Measurements from ENCODE around the gene EIF3L. TPM values are rescaled to one million over a fixed set of nuclear protein-coding genes. Genes with fewer than 3 reads are reported as not detected.

EIF3L gene
- total RNA-seq, 1 experiment from 2014 or later, result 218 TPM

DNA sequence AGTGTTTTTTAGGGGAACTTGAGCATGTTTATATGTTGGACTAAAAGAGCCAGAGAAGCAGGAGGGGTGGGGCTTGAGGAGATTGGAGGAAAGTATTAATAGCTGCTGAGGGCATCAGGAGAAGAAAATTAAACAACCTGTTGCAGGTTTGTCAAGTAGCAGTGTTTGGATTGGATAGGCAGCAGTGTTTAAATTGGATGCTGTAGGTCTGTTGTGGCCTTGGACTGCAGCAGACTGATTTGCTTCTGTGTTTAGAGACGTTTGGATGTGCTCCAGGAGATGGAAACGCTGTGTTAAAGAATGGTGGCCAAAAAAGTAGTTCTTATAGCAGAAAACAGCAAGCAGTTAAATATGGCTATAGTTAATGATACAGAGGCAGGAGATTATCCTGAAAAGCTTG is 5.7 kb downstream of the EIF3L start:
- no peak for ATAC-seq
- DNase-seq, result no peak
- H3K27ac ChIP-seq (ENCODE audit: low read length), result no peak overlapping the region
- no peaks in the 10 kb centered on the region for H3K9me3 ChIP-seq (ENCODE audit: low read length)
- no peak overlapping the region for H3K4me2 ChIP-seq (ENCODE audit: low read length)
- H3K9me2 ChIP-seq (replicated peaks; ENCODE audit: low read length), result no peaks in the 10 kb centered on the region
- ChIA-PET POLR2A (ENCODE audit: unreplicated experiment) (no interaction called here), CTCF (no interaction called here)
- H2AFZ ChIP-seq (ENCODE audit: low read length), result no peak overlapping the region
- no peak for TF ChIP-seq EZH2 (IDR thresholded peaks at IDR 0.05; ENCODE audit: low read length, unreplicated experiment)
- TF ChIP-seq, protein P1, sequence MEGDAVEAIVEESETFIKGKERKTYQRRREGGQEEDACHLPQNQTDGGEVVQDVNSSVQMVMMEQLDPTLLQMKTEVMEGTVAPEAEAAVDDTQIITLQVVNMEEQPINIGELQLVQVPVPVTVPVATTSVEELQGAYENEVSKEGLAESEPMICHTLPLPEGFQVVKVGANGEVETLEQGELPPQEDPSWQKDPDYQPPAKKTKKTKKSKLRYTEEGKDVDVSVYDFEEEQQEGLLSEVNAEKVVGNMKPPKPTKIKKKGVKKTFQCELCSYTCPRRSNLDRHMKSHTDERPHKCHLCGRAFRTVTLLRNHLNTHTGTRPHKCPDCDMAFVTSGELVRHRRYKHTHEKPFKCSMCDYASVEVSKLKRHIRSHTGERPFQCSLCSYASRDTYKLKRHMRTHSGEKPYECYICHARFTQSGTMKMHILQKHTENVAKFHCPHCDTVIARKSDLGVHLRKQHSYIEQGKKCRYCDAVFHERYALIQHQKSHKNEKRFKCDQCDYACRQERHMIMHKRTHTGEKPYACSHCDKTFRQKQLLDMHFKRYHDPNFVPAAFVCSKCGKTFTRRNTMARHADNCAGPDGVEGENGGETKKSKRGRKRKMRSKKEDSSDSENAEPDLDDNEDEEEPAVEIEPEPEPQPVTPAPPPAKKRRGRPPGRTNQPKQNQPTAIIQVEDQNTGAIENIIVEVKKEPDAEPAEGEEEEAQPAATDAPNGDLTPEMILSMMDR (conservative IDR thresholded peaks at IDR 0.05; ENCODE audit: low read depth, low read length), result no peak
- no peak for TF ChIP-seq EZH2phosphoT487 (IDR thresholded peaks at IDR 0.05; ENCODE audit: borderline replicate concordance, low read length)
- H3F3A ChIP-seq (ENCODE audit: low read length, unreplicated experiment), result peaks cover 3% of the 10 kb centered on the region
- no peaks in the 10 kb centered on the region for H3K27me3 ChIP-seq (ENCODE audit: low read length)
- no peak overlapping the region for H3K4me3 ChIP-seq (ENCODE audit: low read length)
- intact Hi-C loops (cut with micrococcal nuclease), result no loop called here
- H3K36me3 ChIP-seq (ENCODE audit: low read depth, low read length), result peaks cover 47% of the 10 kb centered on the region
- no peak overlapping the region for H3K9ac ChIP-seq (ENCODE audit: low read length)
- H3K4me1 ChIP-seq (ENCODE audit: insufficient read depth, low read length), result 0 out of 2 replicates have a peak, but pooled peaks cover 9% of the 10 kb centered on the region
- peaks cover 54% of the 10 kb centered on the region for H3K79me2 ChIP-seq (ENCODE audit: low read length)
- H4K20me1 ChIP-seq (ENCODE audit: low read length), result peaks cover 1% of the 10 kb centered on the region; the same call in 1 of the 2 replicates
- no TSS peak for BruUV-seq (replicated peaks)

DNA sequence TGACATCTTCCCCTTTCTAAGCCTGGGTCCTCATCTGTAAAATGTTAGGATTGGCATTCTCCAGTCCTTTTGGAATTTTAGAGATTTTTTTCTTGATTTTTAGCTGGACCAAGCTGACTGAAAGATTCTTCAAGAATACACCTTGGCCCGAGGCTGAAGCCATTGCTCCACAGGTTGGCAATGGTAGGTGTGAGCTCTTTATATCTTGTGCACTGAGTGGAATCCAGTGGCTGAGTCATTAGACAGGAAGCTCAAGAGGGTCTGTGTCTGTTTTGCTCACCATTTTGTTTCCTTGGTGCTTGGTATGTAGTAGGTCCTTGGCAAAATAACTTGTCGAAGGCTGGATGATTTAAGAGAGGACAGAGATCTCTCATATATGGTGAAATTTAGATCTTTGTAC is 6.2 kb downstream of the EIF3L start:
- ChIA-PET CTCF (no interaction called here), POLR2A (ENCODE audit: unreplicated experiment) (no interaction called here)
- BruUV-seq (replicated peaks), result no TSS peak
- H4K20me1 ChIP-seq (ENCODE audit: low read length), result no peaks in the 10 kb centered on the region
- no peaks in the 10 kb centered on the region for H3K27me3 ChIP-seq (ENCODE audit: low read length)
- no peak overlapping the region for H3K4me3 ChIP-seq (ENCODE audit: low read length)
- H3K36me3 ChIP-seq (ENCODE audit: low read depth, low read length), result peaks cover 50% of the 10 kb centered on the region
- H3K9me2 ChIP-seq (replicated peaks; ENCODE audit: low read length), result no peaks in the 10 kb centered on the region
- no peak overlapping the region for H3K9ac ChIP-seq (ENCODE audit: low read length)
- DNase-seq (no peak), ATAC-seq (no peak; the same call in 1 of the 2 replicates)
- peaks cover 49% of the 10 kb centered on the region for H3K79me2 ChIP-seq (ENCODE audit: low read length)
- no peak overlapping the region for H2AFZ ChIP-seq (ENCODE audit: low read length)
- H3F3A ChIP-seq (ENCODE audit: low read length, unreplicated experiment), result peaks cover 3% of the 10 kb centered on the region
- no peak overlapping the region for H3K27ac ChIP-seq (ENCODE audit: low read length)
- intact Hi-C loops (cut with micrococcal nuclease), result no loop called here
- TF ChIP-seq, protein P1 (conservative IDR thresholded peaks at IDR 0.05; ENCODE audit: low read depth, low read length), result no peak
- TF ChIP-seq EZH2 (IDR thresholded peaks at IDR 0.05; ENCODE audit: low read length, unreplicated experiment) (no peak), EZH2phosphoT487 (IDR thresholded peaks at IDR 0.05; ENCODE audit: borderline replicate concordance, low read length) (no peak)
- no peaks in the 10 kb centered on the region for H3K9me3 ChIP-seq (ENCODE audit: low read length)
- no peak overlapping the region for H3K4me2 ChIP-seq (ENCODE audit: low read length)
- 0 out of 2 replicates have a peak, but pooled peaks cover 5% of the 10 kb centered on the region for H3K4me1 ChIP-seq (ENCODE audit: insufficient read depth, low read length)

GRCh38 chr22:37860796-37861421 is 11.7 kb downstream of the EIF3L start:
- POLR2A ChIA-PET (ENCODE audit: unreplicated experiment), result no interaction called here
- Histone ChIP-seq H3K36me3 (ENCODE audit: low read depth, low read length) (peaks cover 50% of the 10 kb centered on the region), H3K27ac (ENCODE audit: low read length) (no peak overlapping the region), H3K9me3 (ENCODE audit: low read length) (no peaks in the 10 kb centered on the region), H3K27me3 (ENCODE audit: low read length) (no peaks in the 10 kb centered on the region), H3K9ac (ENCODE audit: low read length) (no peak overlapping the region), H2AFZ (ENCODE audit: low read length) (no peak overlapping the region), H3F3A (ENCODE audit: low read length, unreplicated experiment) (no peaks in the 10 kb centered on the region), H4K20me1 (ENCODE audit: low read length) (no peaks in the 10 kb centered on the region), H3K4me2 (ENCODE audit: low read length) (no peak overlapping the region), H3K4me3 (ENCODE audit: low read length) (no peak overlapping the region), H3K9me2 (replicated peaks; ENCODE audit: low read length) (no peaks in the 10 kb centered on the region), H3K4me1 (ENCODE audit: insufficient read depth, low read length) (no peaks in the 10 kb centered on the region), H3K79me2 (ENCODE audit: low read length) (0 out of 2 replicates have a peak, but pooled peaks cover under 1% of the 10 kb centered on the region)
- DNase-seq (no peak), ATAC-seq (no peak)
- no TSS peak for BruUV-seq (replicated peaks)
- intact Hi-C loops (cut with micrococcal nuclease), result no loop called here
- TF ChIP-seq EZH2phosphoT487 (IDR thresholded peaks at IDR 0.05; ENCODE audit: borderline replicate concordance, low read length), result no peak
- no peak for TF ChIP-seq EZH2 (IDR thresholded peaks at IDR 0.05; ENCODE audit: low read length, unreplicated experiment)
- TF ChIP-seq, protein P1 (conservative IDR thresholded peaks at IDR 0.05; ENCODE audit: low read depth, low read length), result no peak
- CTCF ChIA-PET, result no interaction called here

Data from PC-3 (cell line).